Measurements from ENCODE around the gene WDR37.

DNA sequence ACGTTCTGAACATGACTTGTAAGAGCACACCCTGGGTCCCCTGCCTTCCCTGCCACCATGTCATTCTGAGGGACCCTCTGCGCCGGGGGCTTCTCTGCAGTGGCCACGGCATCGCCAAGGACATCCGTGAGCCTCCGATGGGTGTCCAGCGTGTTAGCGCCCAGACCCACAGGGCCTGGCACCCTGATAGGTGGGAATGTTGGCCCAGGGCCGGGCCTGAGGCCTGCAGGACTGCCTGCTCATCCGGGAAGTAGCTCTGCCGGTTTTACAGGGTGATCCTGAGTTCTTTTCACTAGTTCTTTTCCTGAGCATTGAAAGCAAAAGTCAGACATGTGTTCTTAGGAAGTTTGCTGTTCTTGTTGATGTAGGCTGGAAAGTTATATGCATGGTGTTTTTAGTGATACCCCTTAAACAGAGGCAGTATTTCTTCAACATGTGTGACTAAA, 54.5 kb downstream of the WDR37 start:
- no peak for TF ChIP-seq POLR2A (IDR thresholded peaks at IDR 0.05)
- TF ChIP-seq, protein P1, sequence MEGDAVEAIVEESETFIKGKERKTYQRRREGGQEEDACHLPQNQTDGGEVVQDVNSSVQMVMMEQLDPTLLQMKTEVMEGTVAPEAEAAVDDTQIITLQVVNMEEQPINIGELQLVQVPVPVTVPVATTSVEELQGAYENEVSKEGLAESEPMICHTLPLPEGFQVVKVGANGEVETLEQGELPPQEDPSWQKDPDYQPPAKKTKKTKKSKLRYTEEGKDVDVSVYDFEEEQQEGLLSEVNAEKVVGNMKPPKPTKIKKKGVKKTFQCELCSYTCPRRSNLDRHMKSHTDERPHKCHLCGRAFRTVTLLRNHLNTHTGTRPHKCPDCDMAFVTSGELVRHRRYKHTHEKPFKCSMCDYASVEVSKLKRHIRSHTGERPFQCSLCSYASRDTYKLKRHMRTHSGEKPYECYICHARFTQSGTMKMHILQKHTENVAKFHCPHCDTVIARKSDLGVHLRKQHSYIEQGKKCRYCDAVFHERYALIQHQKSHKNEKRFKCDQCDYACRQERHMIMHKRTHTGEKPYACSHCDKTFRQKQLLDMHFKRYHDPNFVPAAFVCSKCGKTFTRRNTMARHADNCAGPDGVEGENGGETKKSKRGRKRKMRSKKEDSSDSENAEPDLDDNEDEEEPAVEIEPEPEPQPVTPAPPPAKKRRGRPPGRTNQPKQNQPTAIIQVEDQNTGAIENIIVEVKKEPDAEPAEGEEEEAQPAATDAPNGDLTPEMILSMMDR (IDR thresholded peaks at IDR 0.05): no peak

Data from lower leg skin (tissue), 3 donors.